Measurements from ENCODE around the gene ATP5F1E. TPM values are rescaled to one million over a fixed set of nuclear protein-coding genes. Genes with fewer than 3 reads are reported as not detected.

Gene ATP5F1E
- total and polyA plus RNA-seq, 2 experiments from 2014 or later: 12.9 to 211 TPM

DNA sequence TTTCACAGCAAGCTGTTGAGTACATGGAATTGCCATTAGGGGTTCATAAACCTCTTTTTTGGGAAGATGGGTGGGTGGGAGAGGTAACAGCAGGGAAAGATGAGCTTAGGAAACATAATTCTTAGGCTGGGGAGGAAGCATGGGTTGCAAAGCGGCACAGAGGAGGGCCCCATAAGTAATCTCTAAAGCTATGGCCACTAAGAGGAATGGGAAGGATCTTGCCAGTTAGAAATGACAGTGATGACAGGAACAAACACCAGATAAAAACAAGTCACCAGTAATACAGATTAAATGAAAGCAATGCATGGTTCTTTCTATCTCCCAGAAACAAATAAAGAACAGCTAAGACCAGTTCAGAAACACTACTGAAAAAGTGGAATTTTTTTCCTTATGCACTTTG is 41.4 kb upstream of the ATP5F1E start:
- H3K4me3 Mint-ChIP-seq: no peak overlapping the region
- no peak for ATAC-seq
- peaks cover 7% of the 10 kb centered on the region for H3K4me1 Mint-ChIP-seq
- H3K4me1 ChIP-seq (ENCODE audit: insufficient read depth): no peaks in the 10 kb centered on the region
- no peak for DNase-seq (ENCODE audit: low spot score)
- H3K36me3 ChIP-seq (ENCODE audit: insufficient read depth): no peaks in the 10 kb centered on the region
- TF ChIP-seq EZH2phosphoT487 (IDR thresholded peaks at IDR 0.05; ENCODE audit: unreplicated experiment) (no peak), JUNB (IDR thresholded peaks at IDR 0.05; ENCODE audit: unreplicated experiment) (no peak), NANOG (IDR thresholded peaks at IDR 0.05; ENCODE audit: borderline replicate concordance) (no peak), CREB1 (CRISPR knock-in tag; IDR thresholded peaks at IDR 0.05; ENCODE audit: low read depth) (no peak)
- TF ChIP-seq, protein P1, sequence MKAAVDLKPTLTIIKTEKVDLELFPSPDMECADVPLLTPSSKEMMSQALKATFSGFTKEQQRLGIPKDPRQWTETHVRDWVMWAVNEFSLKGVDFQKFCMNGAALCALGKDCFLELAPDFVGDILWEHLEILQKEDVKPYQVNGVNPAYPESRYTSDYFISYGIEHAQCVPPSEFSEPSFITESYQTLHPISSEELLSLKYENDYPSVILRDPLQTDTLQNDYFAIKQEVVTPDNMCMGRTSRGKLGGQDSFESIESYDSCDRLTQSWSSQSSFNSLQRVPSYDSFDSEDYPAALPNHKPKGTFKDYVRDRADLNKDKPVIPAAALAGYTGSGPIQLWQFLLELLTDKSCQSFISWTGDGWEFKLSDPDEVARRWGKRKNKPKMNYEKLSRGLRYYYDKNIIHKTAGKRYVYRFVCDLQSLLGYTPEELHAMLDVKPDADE (IDR thresholded peaks at IDR 0.05): no peak
- TF ChIP-seq, protein P2, sequence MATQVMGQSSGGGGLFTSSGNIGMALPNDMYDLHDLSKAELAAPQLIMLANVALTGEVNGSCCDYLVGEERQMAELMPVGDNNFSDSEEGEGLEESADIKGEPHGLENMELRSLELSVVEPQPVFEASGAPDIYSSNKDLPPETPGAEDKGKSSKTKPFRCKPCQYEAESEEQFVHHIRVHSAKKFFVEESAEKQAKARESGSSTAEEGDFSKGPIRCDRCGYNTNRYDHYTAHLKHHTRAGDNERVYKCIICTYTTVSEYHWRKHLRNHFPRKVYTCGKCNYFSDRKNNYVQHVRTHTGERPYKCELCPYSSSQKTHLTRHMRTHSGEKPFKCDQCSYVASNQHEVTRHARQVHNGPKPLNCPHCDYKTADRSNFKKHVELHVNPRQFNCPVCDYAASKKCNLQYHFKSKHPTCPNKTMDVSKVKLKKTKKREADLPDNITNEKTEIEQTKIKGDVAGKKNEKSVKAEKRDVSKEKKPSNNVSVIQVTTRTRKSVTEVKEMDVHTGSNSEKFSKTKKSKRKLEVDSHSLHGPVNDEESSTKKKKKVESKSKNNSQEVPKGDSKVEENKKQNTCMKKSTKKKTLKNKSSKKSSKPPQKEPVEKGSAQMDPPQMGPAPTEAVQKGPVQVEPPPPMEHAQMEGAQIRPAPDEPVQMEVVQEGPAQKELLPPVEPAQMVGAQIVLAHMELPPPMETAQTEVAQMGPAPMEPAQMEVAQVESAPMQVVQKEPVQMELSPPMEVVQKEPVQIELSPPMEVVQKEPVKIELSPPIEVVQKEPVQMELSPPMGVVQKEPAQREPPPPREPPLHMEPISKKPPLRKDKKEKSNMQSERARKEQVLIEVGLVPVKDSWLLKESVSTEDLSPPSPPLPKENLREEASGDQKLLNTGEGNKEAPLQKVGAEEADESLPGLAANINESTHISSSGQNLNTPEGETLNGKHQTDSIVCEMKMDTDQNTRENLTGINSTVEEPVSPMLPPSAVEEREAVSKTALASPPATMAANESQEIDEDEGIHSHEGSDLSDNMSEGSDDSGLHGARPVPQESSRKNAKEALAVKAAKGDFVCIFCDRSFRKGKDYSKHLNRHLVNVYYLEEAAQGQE (IDR thresholded peaks at IDR 0.05; ENCODE audit: unreplicated experiment): no peak
- TF ChIP-seq, protein P3, sequence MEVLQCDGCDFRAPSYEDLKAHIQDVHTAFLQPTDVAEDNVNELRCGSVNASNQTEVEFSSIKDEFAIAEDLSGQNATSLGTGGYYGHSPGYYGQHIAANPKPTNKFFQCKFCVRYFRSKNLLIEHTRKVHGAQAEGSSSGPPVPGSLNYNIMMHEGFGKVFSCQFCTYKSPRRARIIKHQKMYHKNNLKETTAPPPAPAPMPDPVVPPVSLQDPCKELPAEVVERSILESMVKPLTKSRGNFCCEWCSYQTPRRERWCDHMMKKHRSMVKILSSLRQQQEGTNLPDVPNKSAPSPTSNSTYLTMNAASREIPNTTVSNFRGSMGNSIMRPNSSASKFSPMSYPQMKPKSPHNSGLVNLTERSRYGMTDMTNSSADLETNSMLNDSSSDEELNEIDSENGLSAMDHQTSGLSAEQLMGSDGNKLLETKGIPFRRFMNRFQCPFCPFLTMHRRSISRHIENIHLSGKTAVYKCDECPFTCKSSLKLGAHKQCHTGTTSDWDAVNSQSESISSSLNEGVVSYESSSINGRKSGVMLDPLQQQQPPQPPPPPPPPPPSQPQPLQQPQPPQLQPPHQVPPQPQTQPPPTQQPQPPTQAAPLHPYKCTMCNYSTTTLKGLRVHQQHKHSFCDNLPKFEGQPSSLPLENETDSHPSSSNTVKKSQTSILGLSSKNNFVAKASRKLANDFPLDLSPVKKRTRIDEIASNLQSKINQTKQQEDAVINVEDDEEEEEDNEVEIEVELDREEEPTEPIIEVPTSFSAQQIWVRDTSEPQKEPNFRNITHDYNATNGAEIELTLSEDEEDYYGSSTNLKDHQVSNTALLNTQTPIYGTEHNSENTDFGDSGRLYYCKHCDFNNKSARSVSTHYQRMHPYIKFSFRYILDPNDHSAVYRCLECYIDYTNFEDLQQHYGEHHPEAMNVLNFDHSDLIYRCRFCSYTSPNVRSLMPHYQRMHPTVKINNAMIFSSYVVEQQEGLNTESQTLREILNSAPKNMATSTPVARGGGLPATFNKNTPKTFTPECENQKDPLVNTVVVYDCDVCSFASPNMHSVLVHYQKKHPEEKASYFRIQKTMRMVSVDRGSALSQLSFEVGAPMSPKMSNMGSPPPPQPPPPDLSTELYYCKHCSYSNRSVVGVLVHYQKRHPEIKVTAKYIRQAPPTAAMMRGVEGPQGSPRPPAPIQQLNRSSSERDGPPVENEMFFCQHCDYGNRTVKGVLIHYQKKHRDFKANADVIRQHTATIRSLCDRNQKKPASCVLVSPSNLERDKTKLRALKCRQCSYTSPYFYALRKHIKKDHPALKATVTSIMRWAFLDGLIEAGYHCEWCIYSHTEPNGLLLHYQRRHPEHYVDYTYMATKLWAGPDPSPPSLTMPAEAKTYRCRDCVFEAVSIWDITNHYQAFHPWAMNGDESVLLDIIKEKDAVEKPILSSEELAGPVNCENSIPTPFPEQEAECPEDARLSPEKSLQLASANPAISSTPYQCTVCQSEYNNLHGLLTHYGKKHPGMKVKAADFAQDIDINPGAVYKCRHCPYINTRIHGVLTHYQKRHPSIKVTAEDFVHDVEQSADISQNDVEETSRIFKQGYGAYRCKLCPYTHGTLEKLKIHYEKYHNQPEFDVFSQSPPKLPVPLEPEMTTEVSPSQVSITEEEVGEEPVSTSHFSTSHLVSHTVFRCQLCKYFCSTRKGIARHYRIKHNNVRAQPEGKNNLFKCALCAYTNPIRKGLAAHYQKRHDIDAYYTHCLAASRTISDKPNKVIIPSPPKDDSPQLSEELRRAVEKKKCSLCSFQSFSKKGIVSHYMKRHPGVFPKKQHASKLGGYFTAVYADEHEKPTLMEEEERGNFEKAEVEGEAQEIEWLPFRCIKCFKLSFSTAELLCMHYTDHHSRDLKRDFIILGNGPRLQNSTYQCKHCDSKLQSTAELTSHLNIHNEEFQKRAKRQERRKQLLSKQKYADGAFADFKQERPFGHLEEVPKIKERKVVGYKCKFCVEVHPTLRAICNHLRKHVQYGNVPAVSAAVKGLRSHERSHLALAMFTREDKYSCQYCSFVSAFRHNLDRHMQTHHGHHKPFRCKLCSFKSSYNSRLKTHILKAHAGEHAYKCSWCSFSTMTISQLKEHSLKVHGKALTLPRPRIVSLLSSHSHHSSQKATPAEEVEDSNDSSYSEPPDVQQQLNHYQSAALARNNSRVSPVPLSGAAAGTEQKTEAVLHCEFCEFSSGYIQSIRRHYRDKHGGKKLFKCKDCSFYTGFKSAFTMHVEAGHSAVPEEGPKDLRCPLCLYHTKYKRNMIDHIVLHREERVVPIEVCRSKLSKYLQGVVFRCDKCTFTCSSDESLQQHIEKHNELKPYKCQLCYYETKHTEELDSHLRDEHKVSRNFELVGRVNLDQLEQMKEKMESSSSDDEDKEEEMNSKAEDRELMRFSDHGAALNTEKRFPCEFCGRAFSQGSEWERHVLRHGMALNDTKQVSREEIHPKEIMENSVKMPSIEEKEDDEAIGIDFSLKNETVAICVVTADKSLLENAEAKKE (CRISPR knock-in tag; IDR thresholded peaks at IDR 0.05): no peak
- H3K27ac ChIP-seq (ENCODE audit: low read depth): no peak overlapping the region
- no peaks in the 10 kb centered on the region for H3K36me3 Mint-ChIP-seq (ENCODE audit: low read depth)
- peaks cover 5% of the 10 kb centered on the region for H3K27me3 Mint-ChIP-seq (ENCODE audit: insufficient read depth, low read depth, poor library complexity)
- no peak overlapping the region for H3K4me2 ChIP-seq
- H3K27me3 ChIP-seq (ENCODE audit: insufficient read depth): no peaks in the 10 kb centered on the region
- no peaks in the 10 kb centered on the region for H3K79me2 ChIP-seq (replicated peaks; ENCODE audit: insufficient read depth)
- no peak overlapping the region for H2AFZ ChIP-seq
- H3K9me3 Mint-ChIP-seq: no peaks in the 10 kb centered on the region; the same call in 2 of the 3 replicates
- H3F3A ChIP-seq (replicated peaks; ENCODE audit: low read depth): no peaks in the 10 kb centered on the region
- no peaks in the 10 kb centered on the region for H4K20me1 ChIP-seq (replicated peaks; ENCODE audit: insufficient read depth)
- H3K27ac Mint-ChIP-seq: no peak overlapping the region
- H3K4me3 ChIP-seq: no peak overlapping the region
- H3K9me2 ChIP-seq (ENCODE audit: insufficient read depth): no peaks in the 10 kb centered on the region
